OCI-LY3 (cell line): ENCODE results near the gene NCLN.

Experiments used
- CTCF ChIP-seq: fragments of 200-600, 300-600 bp; sonication (generic); IDR thresholded peaks from 2 replicates; pipeline ENCODE4 v1.5.1; 2014; ENCODE audit warnings: antibody characterized with exemption, low read length, low read depth
- EZH2phosphoT487 ChIP-seq: fragments of 200-600 bp; shearing (Covaris generic); IDR thresholded peaks from 2 replicates; pipeline ENCODE4 v1.6.1; 2018; ENCODE audit warnings: antibody characterized with exemption, mixed run types, low read depth

DNA sequence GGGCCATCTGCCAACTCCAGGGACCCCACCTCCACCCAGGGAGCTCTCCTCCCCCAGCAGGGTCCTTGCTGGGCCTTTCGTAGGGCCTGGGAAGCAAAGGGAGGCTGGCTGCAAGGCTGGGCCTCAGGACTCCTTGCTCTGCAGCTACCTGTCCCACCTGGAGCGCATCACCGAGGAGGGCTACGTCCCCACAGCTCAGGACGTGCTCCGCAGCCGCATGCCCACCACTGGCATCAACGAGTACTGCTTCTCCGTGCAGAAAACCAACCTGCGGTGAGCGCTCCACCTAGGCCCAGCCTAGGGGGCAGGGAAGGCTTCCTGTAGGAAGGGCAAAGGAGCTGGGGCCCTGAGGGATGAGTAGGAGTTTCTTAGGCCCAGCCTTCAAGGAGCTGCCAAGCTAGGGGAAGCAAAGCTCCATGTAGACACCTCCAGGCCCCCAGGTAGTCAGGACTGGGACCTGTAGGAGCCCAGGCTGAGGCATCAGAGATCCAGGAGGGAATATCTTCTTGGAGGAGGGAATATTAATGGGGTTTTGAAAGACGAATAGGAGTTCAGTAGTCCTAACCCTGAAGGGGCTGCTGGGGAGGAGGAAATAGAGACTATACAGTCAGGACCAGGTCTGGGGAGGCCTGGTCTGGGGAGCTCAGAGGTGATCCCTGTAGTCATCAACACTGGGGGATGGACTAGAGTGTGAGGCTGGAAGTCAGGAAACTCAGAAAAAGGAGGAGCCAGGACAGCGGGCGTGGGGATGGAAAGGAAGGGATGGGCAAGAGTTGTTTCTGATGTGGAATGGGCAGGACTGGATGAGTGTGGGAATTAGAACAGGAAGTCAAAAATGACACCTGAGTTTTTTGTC is 33.9 kb upstream of the NCLN start:
- TF ChIP-seq CTCF (no peak), EZH2phosphoT487 (no peak)
